ENCODE results near the gene OMD.

GRCh38 chr9:92444841-92445240, 20.6 kb upstream of the OMD start:
- TF ChIP-seq EZH2 (optimal IDR thresholded peaks at IDR 0.05; ENCODE audit: low read depth, low read length) (no peak), EZH2phosphoT487 (IDR thresholded peaks at IDR 0.05; ENCODE audit: low read length) (no peak)
- TF ChIP-seq, protein P1, sequence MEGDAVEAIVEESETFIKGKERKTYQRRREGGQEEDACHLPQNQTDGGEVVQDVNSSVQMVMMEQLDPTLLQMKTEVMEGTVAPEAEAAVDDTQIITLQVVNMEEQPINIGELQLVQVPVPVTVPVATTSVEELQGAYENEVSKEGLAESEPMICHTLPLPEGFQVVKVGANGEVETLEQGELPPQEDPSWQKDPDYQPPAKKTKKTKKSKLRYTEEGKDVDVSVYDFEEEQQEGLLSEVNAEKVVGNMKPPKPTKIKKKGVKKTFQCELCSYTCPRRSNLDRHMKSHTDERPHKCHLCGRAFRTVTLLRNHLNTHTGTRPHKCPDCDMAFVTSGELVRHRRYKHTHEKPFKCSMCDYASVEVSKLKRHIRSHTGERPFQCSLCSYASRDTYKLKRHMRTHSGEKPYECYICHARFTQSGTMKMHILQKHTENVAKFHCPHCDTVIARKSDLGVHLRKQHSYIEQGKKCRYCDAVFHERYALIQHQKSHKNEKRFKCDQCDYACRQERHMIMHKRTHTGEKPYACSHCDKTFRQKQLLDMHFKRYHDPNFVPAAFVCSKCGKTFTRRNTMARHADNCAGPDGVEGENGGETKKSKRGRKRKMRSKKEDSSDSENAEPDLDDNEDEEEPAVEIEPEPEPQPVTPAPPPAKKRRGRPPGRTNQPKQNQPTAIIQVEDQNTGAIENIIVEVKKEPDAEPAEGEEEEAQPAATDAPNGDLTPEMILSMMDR (IDR thresholded peaks at IDR 0.05; ENCODE audit: low read length), result no peak

All from MM.1S (cell line).